CD4-positive, alpha-beta T cell treated with Interleukin-10 for 1 hour (primary cell): ENCODE results near the gene SEC14L1.
A peak's percentile ranks its signal among the peaks of the same experiment; 100 is the strongest.
"Not testable (repeated sequence)": the region's sequence is repeated elsewhere in the genome, so short reads cannot be mapped to it uniquely, and the experiment has no call there.

Source experiments
- DNase-seq: peaks from one replicate; pipeline ENCODE4 v3.0.0-alpha.2; 2020

Gene SEC14L1

GRCh38 chr17:77140878-77141767 is at the start of gene SEC14L1:
TSS of gene SEC14L1 (plus strand) at chr17:77140969. CDS start at chr17:77143597, 2,628 bp downstream.
- peak; percentile 33 for DNase-seq

GRCh38 chr17:77092025-77092424 is 48.7 kb upstream of the SEC14L1 start:
- no peak for DNase-seq

- DNase-seq, result no peak
These were observed 45.3 kb upstream of the SEC14L1 start for GRCh38 chr17:77095461-77095860.

- DNase-seq, result peak; percentile 35
These were observed 44.1 kb upstream of the SEC14L1 start for GRCh38 chr17:77096570-77097214.

GRCh38 chr17:77097631-77098180 is 43.1 kb upstream of the SEC14L1 start:
- no peak for DNase-seq

GRCh38 chr17:77098884-77099545 is 41.8 kb upstream of the SEC14L1 start:
- DNase-seq, result peak; percentile 53

GRCh38 chr17:77099997-77100396 is 40.8 kb upstream of the SEC14L1 start:
- DNase-seq, result peak; percentile 24

GRCh38 chr17:77101521-77102410 is 39.0 kb upstream of the SEC14L1 start:
- DNase-seq, result no peak

GRCh38 chr17:77102411-77103134 is 38.2 kb upstream of the SEC14L1 start:
- not testable (repeated sequence) for DNase-seq

- no peak for DNase-seq
These were observed 35.1 kb upstream of the SEC14L1 start for GRCh38 chr17:77105706-77106105.

- DNase-seq, result peak; percentile 35
These were observed 33.9 kb upstream of the SEC14L1 start for GRCh38 chr17:77106874-77107358.

- peak; percentile 67 for DNase-seq
These were observed 33.0 kb upstream of the SEC14L1 start for GRCh38 chr17:77107506-77108433.

- no peak for DNase-seq
These were observed 31.5 kb upstream of the SEC14L1 start for GRCh38 chr17:77109159-77109759.

- no peak for DNase-seq
These were observed 30.9 kb upstream of the SEC14L1 start for GRCh38 chr17:77109764-77110359.

- not testable (repeated sequence) for DNase-seq
These were observed 29.4 kb upstream of the SEC14L1 start for GRCh38 chr17:77111165-77111933.

GRCh38 chr17:77111934-77112296 is 28.9 kb upstream of the SEC14L1 start:
- no peak for DNase-seq

GRCh38 chr17:77115510-77115909 is 25.3 kb upstream of the SEC14L1 start:
- no peak for DNase-seq

- DNase-seq, result no peak
These were observed 24.8 kb upstream of the SEC14L1 start for GRCh38 chr17:77115947-77116346.
